Renal pelvis (tissue), 4 donors: ENCODE results near the gene CYYR1. TPM values are rescaled to one million over a fixed set of nuclear protein-coding genes. Genes with fewer than 3 reads are reported as not detected.

ENCODE experiments used
- DNase-seq: peaks from one replicate; pipeline ENCODE4 v3.0.0-alpha.2; 2013
- polyA plus RNA-seq, 3 donors: library from polyadenylated mRNA; unstranded; fragments of 120-200 nt; gene quantifications; one replicate each; pipeline ENCODE4 v1.2.1, GENCODE V29; 2013; ENCODE audit not compliant: insufficient read length in 3 of 3

Gene CYYR1
- polyA plus RNA-seq, 3 donors: 48.2 to 54.7 (median 49.4) TPM

- no peak for DNase-seq
Measured at GRCh38 chr21:26443867-26444266, 129.2 kb downstream of the CYYR1 start.

GRCh38 chr21:26443291-26443690 is 129.8 kb downstream of the CYYR1 start:
- DNase-seq: no peak

GRCh38 chr21:26441149-26441548 is 131.9 kb downstream of the CYYR1 start:
- no peak for DNase-seq

DNA sequence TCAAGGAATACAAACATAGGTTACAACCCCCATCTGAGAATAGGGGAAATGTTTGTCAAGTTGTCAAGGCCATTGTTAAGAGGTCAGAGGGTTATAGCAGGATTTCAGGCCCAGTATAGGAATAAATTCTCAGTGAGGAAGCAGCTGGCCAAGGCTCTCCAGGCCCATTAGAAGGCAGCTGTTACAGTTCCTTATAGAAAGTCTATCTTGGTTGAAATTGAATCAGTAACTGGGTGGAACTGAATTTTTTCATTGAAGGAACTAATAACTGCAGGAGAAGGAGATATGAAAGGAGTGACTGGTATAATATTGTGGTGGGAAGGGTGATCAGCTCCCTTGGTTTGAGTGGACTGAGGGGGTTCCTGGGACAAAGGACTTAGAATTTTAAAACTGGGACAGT is 134.1 kb downstream of the CYYR1 start:
- no peak for DNase-seq

- DNase-seq: no peak
Measured at GRCh38 chr21:26437326-26438009, 135.6 kb downstream of the CYYR1 start.

- DNase-seq: no peak
Measured at GRCh38 chr21:26433386-26433785, 139.7 kb downstream of the CYYR1 start.

DNA sequence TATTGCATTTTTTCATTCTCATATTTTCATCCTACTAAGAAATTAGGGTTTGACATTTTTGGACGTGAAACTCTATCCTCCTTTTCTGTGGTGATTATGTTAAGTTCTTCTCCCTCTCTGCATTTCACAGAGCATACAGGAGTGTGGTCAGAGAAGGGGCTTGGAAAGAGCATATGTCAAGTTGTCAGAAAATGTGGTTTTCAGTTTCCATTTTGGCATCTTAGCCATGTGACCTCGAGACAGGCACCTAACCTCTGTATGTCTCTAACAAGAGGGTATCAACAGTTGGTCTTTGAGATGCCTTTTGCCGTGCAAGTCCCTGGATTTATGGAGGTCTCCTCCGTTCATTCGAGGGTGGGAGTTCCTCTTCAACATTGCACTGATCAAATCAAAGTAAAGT is 140.7 kb downstream of the CYYR1 start:
- no peak for DNase-seq

DNA sequence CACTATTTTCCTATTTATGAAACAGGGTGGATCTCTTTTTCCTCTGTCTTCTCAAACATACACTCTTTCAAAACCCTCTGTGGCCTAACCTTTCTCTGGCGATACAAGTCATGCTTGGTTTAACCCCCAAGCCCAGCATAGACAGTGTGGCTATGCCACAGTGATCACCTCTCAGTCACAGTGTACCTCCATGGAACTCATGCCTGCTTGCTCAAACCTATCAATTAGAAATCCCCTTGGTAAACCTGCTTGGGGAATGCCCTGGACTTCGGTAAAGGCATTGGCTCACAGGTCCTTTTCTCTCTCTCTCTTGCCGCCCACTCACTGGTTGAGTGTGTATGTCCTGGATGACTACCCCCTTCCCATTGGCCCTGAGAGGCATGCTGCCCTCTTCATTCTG is 147.5 kb downstream of the CYYR1 start:
- DNase-seq: no peak

DNA sequence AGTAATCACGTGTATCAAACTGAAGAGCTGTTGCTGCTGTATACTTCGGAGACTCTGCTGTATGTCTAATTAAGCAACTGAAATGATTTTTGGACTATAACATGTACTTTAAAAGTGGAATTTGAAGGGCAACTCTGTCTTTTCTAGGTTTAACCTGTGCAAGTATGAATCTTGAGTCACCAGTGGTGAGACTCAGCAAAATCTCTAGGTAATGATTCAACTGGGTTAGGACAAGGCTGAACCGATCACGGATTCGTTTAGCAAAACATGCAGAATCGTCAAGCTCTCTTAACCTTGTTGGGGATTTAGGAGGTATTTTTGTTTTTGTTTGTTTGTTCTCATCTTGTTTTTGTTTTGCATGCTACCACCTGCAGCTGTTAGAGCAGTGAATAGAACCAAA is 149.6 kb downstream of the CYYR1 start:
- DNase-seq: no peak

GRCh38 chr21:26422706-26423105 is 150.4 kb downstream of the CYYR1 start:
- no peak for DNase-seq

DNA sequence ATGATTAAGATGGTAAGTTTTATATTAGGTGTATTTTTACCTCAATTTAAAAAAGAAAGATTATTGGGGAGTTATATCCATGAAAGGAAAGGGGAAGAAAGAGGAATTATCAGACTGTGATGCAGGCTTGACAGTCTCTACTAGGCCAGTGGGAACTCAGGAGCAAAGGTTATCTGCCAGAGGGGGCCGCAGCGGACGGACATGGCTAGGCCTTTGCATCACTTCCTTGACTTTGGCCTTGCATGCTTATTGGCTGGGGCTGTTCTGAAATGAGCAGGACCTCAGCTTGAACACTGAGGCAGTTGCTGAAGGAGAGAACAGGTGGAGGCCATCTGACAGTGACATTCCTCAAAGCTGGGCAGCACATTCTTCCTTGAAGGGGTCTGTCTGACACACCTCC is 150.9 kb downstream of the CYYR1 start:
- DNase-seq: no peak

- DNase-seq: no peak
Measured at GRCh38 chr21:26421724-26422123, 151.4 kb downstream of the CYYR1 start.
